ENCODE measurements around the gene SPACA7. TPM values are rescaled to one million over a fixed set of nuclear protein-coding genes. Genes with fewer than 3 reads are reported as not detected.
"Not testable (repeated sequence)": the region's sequence is repeated elsewhere in the genome, so short reads cannot be mapped to it uniquely, and the experiment has no call there.

The SPACA7 gene
- total RNA-seq, 4 donors from 2014 or later = not detected

- Histone ChIP-seq H3K4me3 (no peak overlapping the region), H3K4me1 (no peaks in the 10 kb centered on the region), H3K9me3 (no peaks in the 10 kb centered on the region), H3K27ac (no peak overlapping the region), H3K27me3 (no peaks in the 10 kb centered on the region), H3K36me3 (no peaks in the 10 kb centered on the region)
- TF ChIP-seq, protein P1, sequence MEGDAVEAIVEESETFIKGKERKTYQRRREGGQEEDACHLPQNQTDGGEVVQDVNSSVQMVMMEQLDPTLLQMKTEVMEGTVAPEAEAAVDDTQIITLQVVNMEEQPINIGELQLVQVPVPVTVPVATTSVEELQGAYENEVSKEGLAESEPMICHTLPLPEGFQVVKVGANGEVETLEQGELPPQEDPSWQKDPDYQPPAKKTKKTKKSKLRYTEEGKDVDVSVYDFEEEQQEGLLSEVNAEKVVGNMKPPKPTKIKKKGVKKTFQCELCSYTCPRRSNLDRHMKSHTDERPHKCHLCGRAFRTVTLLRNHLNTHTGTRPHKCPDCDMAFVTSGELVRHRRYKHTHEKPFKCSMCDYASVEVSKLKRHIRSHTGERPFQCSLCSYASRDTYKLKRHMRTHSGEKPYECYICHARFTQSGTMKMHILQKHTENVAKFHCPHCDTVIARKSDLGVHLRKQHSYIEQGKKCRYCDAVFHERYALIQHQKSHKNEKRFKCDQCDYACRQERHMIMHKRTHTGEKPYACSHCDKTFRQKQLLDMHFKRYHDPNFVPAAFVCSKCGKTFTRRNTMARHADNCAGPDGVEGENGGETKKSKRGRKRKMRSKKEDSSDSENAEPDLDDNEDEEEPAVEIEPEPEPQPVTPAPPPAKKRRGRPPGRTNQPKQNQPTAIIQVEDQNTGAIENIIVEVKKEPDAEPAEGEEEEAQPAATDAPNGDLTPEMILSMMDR (IDR thresholded peaks at IDR 0.05) = no peak
- no peak for TF ChIP-seq POLR2A (IDR thresholded peaks at IDR 0.05)
- no peak for DNase-seq
- intact Hi-C loops (cut with DNase I; ENCODE audit: low total_unique reads) = no loop called here
Observed at GRCh38 chr13:112392719-112393118, 16.6 kb downstream of the SPACA7 start.

DNA sequence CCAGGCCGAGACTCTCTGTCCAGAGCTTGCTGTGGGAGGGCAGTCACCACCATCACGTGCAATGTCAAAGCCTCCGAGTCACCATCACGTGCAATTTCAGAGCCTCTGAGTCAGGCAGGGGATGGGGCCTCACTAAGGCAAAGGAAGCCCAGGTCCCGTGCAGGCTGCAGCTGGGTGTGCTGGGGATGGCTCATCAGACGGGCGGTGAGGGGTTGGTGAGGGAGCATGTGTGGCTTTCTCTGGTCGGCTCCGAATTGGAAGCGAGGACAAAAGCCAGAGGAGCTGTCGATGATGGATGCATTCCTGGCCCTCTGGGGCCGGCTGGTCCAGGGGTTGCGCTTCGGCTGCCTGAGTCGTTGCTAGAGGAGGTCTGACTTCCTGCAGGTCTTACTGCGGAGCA is 18.9 kb downstream of the SPACA7 start:
- H3K36me3 ChIP-seq; intact Hi-C loops (cut with DNase I; ENCODE audit: low total_unique reads); H3K27ac ChIP-seq; H3K4me1 ChIP-seq; H3K27me3 ChIP-seq; H3K4me3 ChIP-seq; H3K9me3 ChIP-seq: not testable (repeated sequence)
- DNase-seq = peak in 1 of 2 donors; percentile 39

DNA sequence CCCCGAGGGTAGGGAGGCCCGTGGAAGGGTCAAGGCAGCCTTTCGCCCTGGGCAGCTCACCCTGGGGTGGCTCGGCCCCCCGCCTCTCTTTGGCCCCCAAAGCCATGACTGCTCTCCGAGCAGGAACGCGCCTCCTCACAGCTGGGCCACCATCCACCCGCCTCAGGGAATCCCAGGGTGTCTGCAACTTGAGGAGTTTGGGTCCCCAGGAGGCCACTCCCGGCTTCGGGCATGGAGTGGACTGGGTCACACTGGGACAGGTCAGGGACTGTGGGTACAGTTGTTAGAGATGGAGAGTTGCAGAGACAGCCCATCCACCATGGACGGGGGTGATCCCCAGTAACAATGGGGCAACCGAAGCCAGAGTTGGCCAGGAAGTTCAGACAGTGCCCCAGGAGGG is 19.8 kb downstream of the SPACA7 start:
- H3K27me3 ChIP-seq; intact Hi-C loops (cut with DNase I; ENCODE audit: low total_unique reads); H3K4me3 ChIP-seq; H3K27ac ChIP-seq; DNase-seq; H3K9me3 ChIP-seq; H3K4me1 ChIP-seq; H3K36me3 ChIP-seq: not testable (repeated sequence)

DNA sequence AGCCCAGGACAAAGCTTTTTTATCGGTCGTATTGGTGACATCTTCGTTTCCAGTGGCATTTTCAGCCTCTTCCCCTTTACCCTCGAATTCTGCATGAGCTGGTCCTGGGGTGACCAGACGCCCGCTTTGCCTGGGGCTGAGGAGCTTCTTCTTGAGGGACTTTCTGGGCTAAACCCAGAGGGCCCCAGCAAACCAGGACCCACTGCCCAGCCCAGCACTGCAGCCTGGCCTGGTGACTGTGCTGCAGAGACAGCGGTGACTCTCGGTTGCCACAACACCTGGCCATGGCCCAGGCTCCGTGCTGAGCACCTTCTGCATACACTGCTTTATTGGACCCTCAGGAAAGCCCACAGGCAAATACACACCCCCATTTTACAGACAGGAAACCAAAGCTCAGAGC is 21.0 kb downstream of the SPACA7 start:
- TF ChIP-seq, protein P1 (IDR thresholded peaks at IDR 0.05) = no peak
- TF ChIP-seq POLR2A (IDR thresholded peaks at IDR 0.05) = no peak
- Histone ChIP-seq H3K4me3 (no peak overlapping the region), H3K36me3 (no peaks in the 10 kb centered on the region), H3K27me3 (no peaks in the 10 kb centered on the region), H3K27ac (no peak overlapping the region), H3K4me1 (no peaks in the 10 kb centered on the region), H3K9me3 (no peaks in the 10 kb centered on the region)
- intact Hi-C loops (cut with DNase I; ENCODE audit: low total_unique reads) = no loop called here
- DNase-seq = no peak

DNA sequence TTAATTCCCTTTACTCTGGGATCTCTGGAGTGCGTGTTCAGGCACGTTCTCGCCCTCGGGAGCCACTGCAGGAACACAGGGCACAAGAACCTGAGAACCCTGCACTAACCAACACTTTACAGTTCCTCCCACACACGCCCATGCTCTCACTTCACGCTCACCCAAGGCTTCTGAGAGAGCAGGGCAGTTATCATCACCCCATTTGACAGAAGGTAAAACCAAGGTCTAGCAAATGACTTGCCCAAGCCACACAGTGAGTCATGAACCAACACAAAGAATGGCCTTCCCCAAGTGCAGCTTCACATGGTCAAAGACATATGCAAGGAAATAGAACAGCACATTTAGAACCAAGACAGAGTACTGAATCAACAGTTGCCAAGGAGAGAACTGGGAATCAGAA is 22.2 kb downstream of the SPACA7 start:
- H3K4me3 ChIP-seq; H3K9me3 ChIP-seq; DNase-seq; H3K27ac ChIP-seq; intact Hi-C loops (cut with DNase I; ENCODE audit: low total_unique reads); H3K4me1 ChIP-seq; H3K36me3 ChIP-seq; H3K27me3 ChIP-seq: not testable (repeated sequence)

- H3K36me3 ChIP-seq; H3K27me3 ChIP-seq; H3K9me3 ChIP-seq; intact Hi-C loops (cut with DNase I; ENCODE audit: low total_unique reads); DNase-seq; H3K27ac ChIP-seq; H3K4me1 ChIP-seq; H3K4me3 ChIP-seq: not testable (repeated sequence)
Observed at GRCh38 chr13:112409828-112410227, 33.7 kb downstream of the SPACA7 start.

- TF ChIP-seq, protein P1 (IDR thresholded peaks at IDR 0.05) = no peak
- TF ChIP-seq POLR2A (IDR thresholded peaks at IDR 0.05) = no peak
- H3K4me3 ChIP-seq = no peak overlapping the region
- H3K9me3 ChIP-seq = no peaks in the 10 kb centered on the region
- H3K36me3 ChIP-seq = no peaks in the 10 kb centered on the region
- no peaks in the 10 kb centered on the region for H3K27me3 ChIP-seq
- no peak for DNase-seq
- H3K27ac ChIP-seq = no peak overlapping the region
- intact Hi-C loops (cut with DNase I; ENCODE audit: low total_unique reads) = no loop called here
- H3K4me1 ChIP-seq = no peaks in the 10 kb centered on the region
Observed at GRCh38 chr13:112416647-112417046, 40.5 kb downstream of the SPACA7 start.

Data from uterus (tissue), 4 donors.